PC-9 (cell line): ENCODE data around the gene KCNJ15. TPM values are rescaled to one million over a fixed set of nuclear protein-coding genes. Genes with fewer than 3 reads are reported as not detected.

ENCODE experiments used
- BruUV-seq: library from RNA; stranded (reverse); fragments of 400-500 nt; replicated peaks from 2 replicates; lab custom pipeline; 2021; lab: Mats Ljungman, UMichigan
- CTCF ChIA-PET: fragments of 300-600 bp; sonication (Branson Sonifier 250); formaldehyde crosslinking; loops from one replicate; lab custom pipeline; 2022; ENCODE audit warnings: antibody characterized with exemption; lab: Charles Lee
- POLR2A ChIA-PET: fragments of 300-600 bp; sonication (Branson Sonifier 250); formaldehyde crosslinking; loops from one replicate; lab custom pipeline; 2022; ENCODE audit warnings: antibody characterized with exemption; ENCODE audit not compliant: unreplicated experiment; lab: Charles Lee
- DNase-seq, 2 experiments: peaks; one replicate each; pipeline versions ENCODE4 v3.0.0 to v3.0.0-alpha.2; 2015 to 2022; ENCODE audit warnings: mixed read lengths in 1 of 2
- H2AFZ ChIP-seq: fragments of 200-600 bp; sonication (generic); 2 replicates; pipeline ENCODE4 v1.8.1; 2017; ENCODE audit warnings: antibody characterized with exemption
- H3F3A ChIP-seq: fragments of 200-600 bp; sonication (generic); 2 replicates; pipeline ENCODE4 v1.8.1; 2017; ENCODE audit warnings: antibody characterized with exemption, mild to moderate bottlenecking, low read depth; ENCODE audit not compliant: insufficient read depth
- H3K27ac ChIP-seq: fragments of 200-600 bp; sonication (generic); 2 replicates; pipeline ENCODE4 v1.6.1; 2016; ENCODE audit warnings: mixed run types
- H3K27me3 ChIP-seq: fragments of 200-600 bp; sonication (generic); 2 replicates; pipeline ENCODE4 v1.6.1; 2016; ENCODE audit warnings: low read depth, mixed run types; ENCODE audit not compliant: insufficient read depth
- H3K36me3 ChIP-seq: fragments of 200-600 bp; sonication (generic); 2 replicates; pipeline ENCODE4 v1.6.1; 2016; ENCODE audit warnings: low read depth, mixed run types
- H3K4me1 ChIP-seq: fragments of 200-600 bp; sonication (generic); replicated peaks from 2 replicates; pipeline ENCODE4 v1.6.1; 2016; ENCODE audit warnings: mixed run types; ENCODE audit not compliant: insufficient read depth
- H3K4me2 ChIP-seq: fragments of 200-600 bp; sonication (generic); 2 replicates; pipeline ENCODE4 v1.6.1; 2017; ENCODE audit warnings: mixed run types
- H3K4me3 ChIP-seq: fragments of 200-600 bp; sonication (generic); 2 replicates; pipeline ENCODE4 v1.6.1; 2016; ENCODE audit warnings: mixed run types
- H3K79me2 ChIP-seq: fragments of 200-600 bp; sonication (generic); 2 replicates; pipeline ENCODE4 v1.6.1; 2017; ENCODE audit warnings: low read depth, mixed run types
- H3K9me2 ChIP-seq: fragments of 200-600 bp; sonication (generic); 2 replicates; pipeline ENCODE4 v1.8.1; 2017; ENCODE audit warnings: mild to moderate bottlenecking; ENCODE audit not compliant: insufficient read depth
- H3K9me3 ChIP-seq: fragments of 200-600 bp; sonication (generic); 2 replicates; pipeline ENCODE4 v1.8.1; 2016; ENCODE audit warnings: low read depth; ENCODE audit not compliant: insufficient read depth
- H4K20me1 ChIP-seq: fragments of 200-600 bp; sonication (generic); 2 replicates; pipeline ENCODE4 v1.8.1; 2017; ENCODE audit not compliant: insufficient read depth
- CTCF ChIP-seq: fragments of 200-600 bp; sonication (generic); conservative IDR thresholded peaks from 2 replicates; pipeline ENCODE4 v1.6.1; 2017; ENCODE audit warnings: mixed run types, antibody characterized with exemption, mild to moderate bottlenecking, moderate library complexity
- EZH2 ChIP-seq: fragments of 200-600 bp; sonication (generic); IDR thresholded peaks from 2 replicates; pipeline ENCODE4 v1.8.0; 2017; ENCODE audit warnings: antibody characterized with exemption, low read depth
- intact Hi-C: fragments of 100-400 bp; cut with micrococcal nuclease; formaldehyde crosslinking; loops from one replicate; pipeline ENCODE4 v1.10.0; 2022; ENCODE audit not compliant: unreplicated experiment
- total RNA-seq: library from RNA; stranded (reverse); gene quantifications from 2 replicates; pipeline ENCODE4 v1.2.3, GENCODE V29; 2021

Gene KCNJ15
- total RNA-seq, 1 experiment from 2014 or later: not detected

- Histone ChIP-seq H3K27me3 (peaks cover 16% of the 10 kb centered on the region), H4K20me1 (no peaks in the 10 kb centered on the region), H3F3A (no peaks in the 10 kb centered on the region), H3K4me2 (no peak overlapping the region), H3K9me3 (no peaks in the 10 kb centered on the region), H3K79me2 (no peaks in the 10 kb centered on the region), H3K4me1 (no peaks in the 10 kb centered on the region), H3K4me3 (no peak overlapping the region), H3K27ac (no peak overlapping the region), H2AFZ (no peak overlapping the region), H3K36me3 (no peaks in the 10 kb centered on the region), H3K9me2 (no peaks in the 10 kb centered on the region)
- no peak for TF ChIP-seq EZH2
- no peak for TF ChIP-seq CTCF
- no peak for DNase-seq
- ChIA-PET POLR2A (no interaction called here), CTCF (no interaction called here)
- intact Hi-C loops: no loop called here
- no TSS peak for BruUV-seq
These were observed 8.4 kb downstream of the KCNJ15 start for GRCh38 chr21:38265166-38265565.

GRCh38 chr21:38266732-38267131, 9.9 kb downstream of the KCNJ15 start:
- peaks cover 21% of the 10 kb centered on the region for H3K27me3 ChIP-seq
- TF ChIP-seq CTCF: no peak
- no peak for TF ChIP-seq EZH2
- POLR2A ChIA-PET: no interaction called here
- H3K9me2 ChIP-seq: no peaks in the 10 kb centered on the region
- intact Hi-C loops: no loop called here
- no TSS peak for BruUV-seq
- no peak for DNase-seq
- no peaks in the 10 kb centered on the region for H3K9me3 ChIP-seq
- no peak overlapping the region for H3K27ac ChIP-seq
- H3K36me3 ChIP-seq: no peaks in the 10 kb centered on the region
- H4K20me1 ChIP-seq: no peaks in the 10 kb centered on the region
- no peaks in the 10 kb centered on the region for H3F3A ChIP-seq
- no peak overlapping the region for H3K4me2 ChIP-seq
- CTCF ChIA-PET: no interaction called here
- no peak overlapping the region for H3K4me3 ChIP-seq
- no peaks in the 10 kb centered on the region for H3K79me2 ChIP-seq
- H2AFZ ChIP-seq: no peak overlapping the region
- no peaks in the 10 kb centered on the region for H3K4me1 ChIP-seq

GRCh38 chr21:38267136-38267755, 10.5 kb downstream of the KCNJ15 start:
- TF ChIP-seq EZH2 (no peak), CTCF (no peak)
- Histone ChIP-seq H3K36me3 (no peaks in the 10 kb centered on the region), H3F3A (no peaks in the 10 kb centered on the region), H4K20me1 (no peaks in the 10 kb centered on the region), H3K27ac (no peak overlapping the region), H3K9me2 (no peaks in the 10 kb centered on the region), H3K4me1 (no peaks in the 10 kb centered on the region), H3K79me2 (no peaks in the 10 kb centered on the region), H3K4me3 (no peak overlapping the region), H2AFZ (no peak overlapping the region), H3K27me3 (peaks cover 21% of the 10 kb centered on the region), H3K4me2 (no peak overlapping the region), H3K9me3 (no peaks in the 10 kb centered on the region)
- ChIA-PET CTCF (no interaction called here), POLR2A (no interaction called here)
- DNase-seq: no peak
- BruUV-seq: no TSS peak
- intact Hi-C loops: no loop called here
